ENCODE measurements around the gene BEST2. TPM values are rescaled to one million over a fixed set of nuclear protein-coding genes. Genes with fewer than 3 reads are reported as not detected.
A peak's percentile ranks its signal among the peaks of the same experiment; 100 is the strongest.

BEST2 gene
- total RNA-seq, 1 experiment from 2014 or later = not detected

- Histone ChIP-seq H3K79me2 (ENCODE audit: low read length) (no peaks in the 10 kb centered on the region), H3K9me3 (ENCODE audit: low read length) (no peaks in the 10 kb centered on the region), H3K4me2 (ENCODE audit: low read depth, low read length, poor library complexity, severe bottlenecking) (peak overlapping the region; percentile 79), H3K9ac (ENCODE audit: low read length) (peak overlapping the region; percentile 86), H3K27me3 (ENCODE audit: low read length) (no peaks in the 10 kb centered on the region), H3K36me3 (ENCODE audit: insufficient read depth, low read length) (no peaks in the 10 kb centered on the region), H3K9me2 (replicated peaks; ENCODE audit: insufficient read depth, low read length) (no peaks in the 10 kb centered on the region), H2AFZ (ENCODE audit: low read length) (peak overlapping the region; percentile 71; the same call in 1 of the 2 replicates), H4K20me1 (ENCODE audit: insufficient read depth, low read depth, low read length) (no peaks in the 10 kb centered on the region), H3K4me3 (ENCODE audit: low read length) (peak overlapping the region; percentile 71), H3K27ac (ENCODE audit: low read length) (peak overlapping the region; percentile 46), H3K4me1 (ENCODE audit: low read length) (peaks cover 38% of the 10 kb centered on the region)
- DNase-seq = peak; percentile 94
Measured at GRCh38 chr19:12777217-12778016, 25.8 kb downstream of the BEST2 start.

DNA sequence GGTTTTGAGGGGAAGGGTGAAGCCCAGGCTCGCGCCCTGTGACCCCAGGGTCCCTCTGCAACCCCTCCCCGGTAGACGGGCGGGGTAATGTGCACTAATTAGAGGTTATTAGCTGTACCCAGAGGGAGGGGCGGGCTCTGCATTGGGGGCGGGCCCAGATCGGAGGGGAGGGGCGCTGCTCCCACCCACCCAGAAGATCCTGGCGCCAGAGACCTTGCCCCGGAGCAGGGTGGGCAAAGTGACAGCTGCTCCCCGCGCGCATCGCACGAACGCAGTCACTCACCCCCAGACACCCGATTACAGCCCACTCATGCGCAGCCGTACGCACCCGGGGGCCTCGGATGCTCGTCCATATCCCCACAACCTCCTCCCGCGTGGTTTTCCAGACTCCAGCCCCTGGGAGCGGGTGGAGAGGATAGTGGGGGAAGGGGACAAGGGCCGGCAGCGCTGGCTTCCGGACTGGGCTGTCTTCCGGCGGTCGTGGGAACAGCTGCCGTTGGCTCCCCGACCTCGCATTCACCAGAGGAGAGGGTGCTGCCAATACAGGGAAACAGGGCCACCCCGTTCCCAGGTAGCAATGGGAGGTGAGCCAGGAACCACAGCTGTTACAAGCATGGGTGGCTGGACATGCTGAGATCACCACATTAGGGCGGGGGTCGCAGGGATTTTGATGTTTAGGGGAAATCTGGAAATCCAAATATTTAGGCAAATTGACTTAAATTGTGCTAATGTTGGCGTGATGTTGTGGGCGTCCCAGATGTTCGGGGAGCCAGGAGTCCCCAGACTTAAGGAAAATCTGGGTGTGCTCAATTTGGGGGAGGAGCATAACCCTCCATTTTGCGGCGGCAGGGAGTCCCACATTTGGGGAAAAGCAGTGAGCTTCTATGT is 26.7 kb downstream of the BEST2 start:
- Histone ChIP-seq H3K9me3 (ENCODE audit: low read length) (no peaks in the 10 kb centered on the region), H3K9me2 (replicated peaks; ENCODE audit: insufficient read depth, low read length) (no peaks in the 10 kb centered on the region), H3K27ac (ENCODE audit: low read length) (peak overlapping the region; percentile 46), H3K36me3 (ENCODE audit: insufficient read depth, low read length) (no peaks in the 10 kb centered on the region), H3K27me3 (ENCODE audit: low read length) (no peaks in the 10 kb centered on the region), H2AFZ (ENCODE audit: low read length) (peak overlapping the region; percentile 38; the same call in 1 of the 2 replicates), H4K20me1 (ENCODE audit: insufficient read depth, low read depth, low read length) (no peaks in the 10 kb centered on the region), H3K9ac (ENCODE audit: low read length) (peak overlapping the region; percentile 86), H3K4me1 (ENCODE audit: low read length) (peaks cover 46% of the 10 kb centered on the region), H3K4me3 (ENCODE audit: low read length) (peak overlapping the region; percentile 71), H3K79me2 (ENCODE audit: low read length) (no peaks in the 10 kb centered on the region), H3K4me2 (ENCODE audit: low read depth, low read length, poor library complexity, severe bottlenecking) (peak overlapping the region; percentile 79)
- DNase-seq = peak; percentile 81

DNA sequence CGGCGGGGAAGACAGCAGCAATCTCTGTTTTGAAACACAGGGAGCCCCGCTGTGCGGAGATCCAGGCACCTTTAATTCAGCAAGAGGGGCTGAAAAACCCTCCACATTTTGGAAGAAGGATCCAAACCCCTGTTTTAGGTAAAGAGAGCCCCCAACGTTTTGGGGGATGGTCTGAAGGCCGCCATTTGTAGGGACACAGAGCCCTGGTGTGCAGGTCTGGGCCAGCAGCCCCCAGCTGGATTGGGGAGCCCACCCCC is 27.2 kb downstream of the BEST2 start:
- H4K20me1 ChIP-seq (ENCODE audit: insufficient read depth, low read depth, low read length) = no peaks in the 10 kb centered on the region
- no peak for DNase-seq
- peak overlapping the region; percentile 38 for H2AFZ ChIP-seq (ENCODE audit: low read length)
- no peaks in the 10 kb centered on the region for H3K9me2 ChIP-seq (replicated peaks; ENCODE audit: insufficient read depth, low read length)
- H3K79me2 ChIP-seq (ENCODE audit: low read length) = no peaks in the 10 kb centered on the region
- peak overlapping the region; percentile 79 for H3K4me2 ChIP-seq (ENCODE audit: low read depth, low read length, poor library complexity, severe bottlenecking)
- H3K9me3 ChIP-seq (ENCODE audit: low read length) = no peaks in the 10 kb centered on the region
- H3K4me3 ChIP-seq (ENCODE audit: low read length) = peak overlapping the region; percentile 71
- H3K27ac ChIP-seq (ENCODE audit: low read length) = peak overlapping the region; percentile 46
- H3K9ac ChIP-seq (ENCODE audit: low read length) = peak overlapping the region; percentile 86
- no peaks in the 10 kb centered on the region for H3K36me3 ChIP-seq (ENCODE audit: insufficient read depth, low read length)
- peaks cover 52% of the 10 kb centered on the region for H3K4me1 ChIP-seq (ENCODE audit: low read length)
- no peaks in the 10 kb centered on the region for H3K27me3 ChIP-seq (ENCODE audit: low read length)

- peak overlapping the region; percentile 86 for H3K9ac ChIP-seq (ENCODE audit: low read length)
- H3K4me3 ChIP-seq (ENCODE audit: low read length) = peak overlapping the region; percentile 71
- H3K79me2 ChIP-seq (ENCODE audit: low read length) = no peaks in the 10 kb centered on the region
- no peaks in the 10 kb centered on the region for H3K9me3 ChIP-seq (ENCODE audit: low read length)
- H3K27ac ChIP-seq (ENCODE audit: low read length) = peak overlapping the region; percentile 46
- H3K36me3 ChIP-seq (ENCODE audit: insufficient read depth, low read length) = no peaks in the 10 kb centered on the region
- no peaks in the 10 kb centered on the region for H3K9me2 ChIP-seq (replicated peaks; ENCODE audit: insufficient read depth, low read length)
- DNase-seq = peak; percentile 56
- H3K4me1 ChIP-seq (ENCODE audit: low read length) = peaks cover 57% of the 10 kb centered on the region
- no peaks in the 10 kb centered on the region for H3K27me3 ChIP-seq (ENCODE audit: low read length)
- H4K20me1 ChIP-seq (ENCODE audit: insufficient read depth, low read depth, low read length) = no peaks in the 10 kb centered on the region
- H2AFZ ChIP-seq (ENCODE audit: low read length) = peak overlapping the region; percentile 38
- peak overlapping the region; percentile 79 for H3K4me2 ChIP-seq (ENCODE audit: low read depth, low read length, poor library complexity, severe bottlenecking)
Measured at GRCh38 chr19:12779162-12779993, 27.8 kb downstream of the BEST2 start.

- H3K9ac ChIP-seq (ENCODE audit: low read length) = peak overlapping the region; percentile 61
- H3K4me3 ChIP-seq (ENCODE audit: low read length) = peak overlapping the region; percentile 66
- peak overlapping the region; percentile 63; the same call in 1 of the 2 replicates for H2AFZ ChIP-seq (ENCODE audit: low read length)
Measured at GRCh38 chr19:12782174-12782423, 30.5 kb downstream of the BEST2 start.

DNA sequence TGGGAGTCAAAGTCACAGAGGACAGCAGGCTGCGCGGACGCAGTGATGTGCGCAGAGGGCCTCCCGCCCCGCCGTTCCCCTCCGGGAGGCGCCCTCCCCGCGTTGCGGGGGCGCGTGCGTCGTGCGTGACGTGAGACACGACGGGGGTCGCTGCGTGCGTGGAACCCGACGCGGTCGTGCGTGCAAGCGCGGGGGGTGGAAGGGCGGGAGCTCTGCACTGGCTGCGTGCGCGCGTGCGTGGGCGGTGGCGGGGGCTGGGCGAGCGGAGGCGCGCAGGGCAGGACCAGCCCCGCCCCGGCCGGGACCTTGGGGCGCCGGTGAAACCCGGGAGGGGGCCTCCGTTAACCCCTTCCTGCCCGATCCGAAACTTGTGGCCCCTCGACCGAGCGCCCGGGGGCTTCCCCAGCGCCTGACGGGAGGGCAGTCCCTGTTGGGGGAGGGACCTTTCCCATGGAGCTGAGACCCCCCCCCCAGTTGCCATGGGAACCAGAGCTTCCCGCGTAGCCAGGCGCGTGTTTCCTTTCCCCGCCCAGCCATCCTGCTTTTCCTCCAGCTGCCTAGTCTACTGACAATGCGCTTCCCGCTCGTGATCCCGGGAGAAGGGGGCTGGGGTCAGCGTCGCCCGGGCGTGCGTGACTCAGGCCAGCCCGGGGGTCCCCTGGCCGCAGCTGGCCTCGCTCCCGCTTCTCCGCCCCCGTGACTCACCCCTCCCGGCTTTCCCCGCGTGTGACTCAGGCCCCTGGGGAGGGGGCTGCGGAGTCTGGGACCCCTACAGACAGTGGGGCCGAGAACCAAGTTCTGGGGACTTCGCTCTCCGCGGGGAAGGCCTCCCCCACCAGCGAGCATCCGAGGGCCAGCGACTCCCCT is 31.1 kb downstream of the BEST2 start:
- Histone ChIP-seq H4K20me1 (ENCODE audit: insufficient read depth, low read depth, low read length) (no peaks in the 10 kb centered on the region), H3K79me2 (ENCODE audit: low read length) (no peaks in the 10 kb centered on the region), H3K4me2 (ENCODE audit: low read depth, low read length, poor library complexity, severe bottlenecking) (peak overlapping the region; percentile 80), H3K4me3 (ENCODE audit: low read length) (peak overlapping the region; percentile 66), H3K27me3 (ENCODE audit: low read length) (no peaks in the 10 kb centered on the region), H3K4me1 (ENCODE audit: low read length) (peaks cover 70% of the 10 kb centered on the region), H3K36me3 (ENCODE audit: insufficient read depth, low read length) (no peaks in the 10 kb centered on the region), H3K9ac (ENCODE audit: low read length) (peak overlapping the region; percentile 61), H3K9me3 (ENCODE audit: low read length) (no peaks in the 10 kb centered on the region), H3K9me2 (replicated peaks; ENCODE audit: insufficient read depth, low read length) (no peaks in the 10 kb centered on the region), H3K27ac (ENCODE audit: low read length) (peak overlapping the region; percentile 23), H2AFZ (ENCODE audit: low read length) (peak overlapping the region; percentile 63; the same call in 1 of the 2 replicates)
- peak; percentile 85 for DNase-seq

More at GRCh38 chr19:12782174-12782423, 30.5 kb downstream of the BEST2 start:
- DNase-seq = no peak
- Histone ChIP-seq H3K9me2 (replicated peaks; ENCODE audit: insufficient read depth, low read length) (no peaks in the 10 kb centered on the region), H3K27me3 (ENCODE audit: low read length) (no peaks in the 10 kb centered on the region), H3K27ac (ENCODE audit: low read length) (peak overlapping the region; percentile 14; the same call in 1 of the 2 replicates), H3K79me2 (ENCODE audit: low read length) (no peaks in the 10 kb centered on the region), H4K20me1 (ENCODE audit: insufficient read depth, low read depth, low read length) (no peaks in the 10 kb centered on the region), H3K4me2 (ENCODE audit: low read depth, low read length, poor library complexity, severe bottlenecking) (peak overlapping the region; percentile 80), H3K4me1 (ENCODE audit: low read length) (peaks cover 74% of the 10 kb centered on the region), H3K36me3 (ENCODE audit: insufficient read depth, low read length) (no peaks in the 10 kb centered on the region), H3K9me3 (ENCODE audit: low read length) (no peaks in the 10 kb centered on the region)

DNA sequence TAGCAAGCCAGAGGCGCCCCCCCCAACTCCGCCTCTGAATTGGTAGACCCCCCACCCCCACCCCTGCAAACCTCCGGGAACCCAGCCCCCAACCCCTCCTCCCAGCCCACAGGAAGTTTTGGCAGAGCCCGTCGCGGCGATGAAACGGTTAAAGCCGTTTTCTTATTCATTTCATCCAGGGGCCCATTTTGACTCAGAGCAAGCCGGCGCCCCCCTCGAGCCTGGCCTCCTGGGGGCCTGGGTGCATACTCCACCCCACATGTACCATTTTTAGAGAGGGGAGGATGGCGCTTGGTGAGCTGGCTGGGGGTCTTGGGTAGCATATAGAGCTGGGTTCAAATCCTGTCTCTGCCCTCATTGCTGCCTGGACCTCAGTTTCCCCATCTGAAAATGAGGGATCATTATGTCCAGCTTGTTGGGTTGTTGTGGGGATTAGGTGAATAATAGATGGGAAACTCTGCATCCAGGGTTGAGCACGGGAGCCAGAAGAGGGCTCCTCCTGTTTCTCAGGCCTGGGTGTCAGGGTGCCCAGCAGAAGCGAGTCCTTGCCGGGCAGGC is 31.8 kb downstream of the BEST2 start:
- H4K20me1 ChIP-seq (ENCODE audit: insufficient read depth, low read depth, low read length) = no peaks in the 10 kb centered on the region
- peaks cover 68% of the 10 kb centered on the region for H3K4me1 ChIP-seq (ENCODE audit: low read length)
- no peaks in the 10 kb centered on the region for H3K79me2 ChIP-seq (ENCODE audit: low read length)
- peak overlapping the region; percentile 80 for H3K4me2 ChIP-seq (ENCODE audit: low read depth, low read length, poor library complexity, severe bottlenecking)
- no peaks in the 10 kb centered on the region for H3K9me3 ChIP-seq (ENCODE audit: low read length)
- H3K4me3 ChIP-seq (ENCODE audit: low read length) = peak overlapping the region; percentile 66; the same call in 1 of the 2 replicates
- no peaks in the 10 kb centered on the region for H3K9me2 ChIP-seq (replicated peaks; ENCODE audit: insufficient read depth, low read length)
- H2AFZ ChIP-seq (ENCODE audit: low read length) = no peak overlapping the region
- H3K36me3 ChIP-seq (ENCODE audit: insufficient read depth, low read length) = no peaks in the 10 kb centered on the region
- H3K27ac ChIP-seq (ENCODE audit: low read length) = no peak overlapping the region
- H3K27me3 ChIP-seq (ENCODE audit: low read length) = no peaks in the 10 kb centered on the region
- H3K9ac ChIP-seq (ENCODE audit: low read length) = peak overlapping the region; percentile 61
- DNase-seq = peak; percentile 44
